Suprapubic skin (tissue), 2 donors: ENCODE measurements around the gene CEP43.

Experiments used
- EP300 ChIP-seq: sonication (generic); formaldehyde crosslinking; IDR thresholded peaks from one replicate; pipeline ENCODE4 v1.6.1; 2017; ENCODE audit warnings: antibody characterized with exemption
- POLR2A ChIP-seq, 2 donors: fragments of 450-650 bp; IDR thresholded peaks; one replicate each; pipeline ENCODE4 v1.6.1; 2017; ENCODE audit warnings: antibody characterized with exemption in 2 of 2, mild to moderate bottlenecking in 2 of 2, moderate library complexity in 2 of 2

DNA sequence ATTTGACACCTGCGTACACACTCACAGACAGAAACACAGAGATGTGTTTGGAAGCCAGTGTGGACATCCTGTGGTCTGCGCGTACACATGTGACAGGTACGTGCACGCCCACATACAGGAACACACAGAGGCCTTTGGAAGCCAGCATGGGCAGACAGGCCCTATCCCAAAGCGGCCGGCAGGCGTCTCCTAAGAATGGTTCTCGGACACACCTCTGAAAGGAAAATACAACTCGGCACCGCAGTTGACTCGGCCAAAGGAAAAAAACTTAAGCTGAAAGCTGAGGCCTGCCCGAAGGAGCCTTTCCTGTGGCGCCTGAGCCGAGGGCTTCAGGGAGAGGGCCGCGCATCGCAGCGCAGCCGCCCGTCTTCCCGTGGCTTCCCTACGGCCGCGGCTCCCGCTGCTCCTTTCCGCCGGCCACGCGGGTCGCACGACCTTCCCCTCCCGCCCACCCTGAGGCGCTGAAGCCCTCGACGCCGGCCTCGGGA is 1.4 kb upstream of the CEP43 start:
- TF ChIP-seq EP300 (no peak), POLR2A (IDR thresholded peaks at IDR 0.05) (no peak)
